GM21367 (cell line): ENCODE data around the gene DNPEP.
A peak's percentile ranks its signal among the peaks of the same experiment; 100 is the strongest.
"Not testable (repeated sequence)": the region's sequence is repeated elsewhere in the genome, so short reads cannot be mapped to it uniquely, and the experiment has no call there.

Experiments
- ATAC-seq: cut with Tn5 transposase; IDR thresholded peaks from one replicate; pipeline ENCODE4 v1.9.1; 2021; ENCODE audit not compliant: unreplicated experiment

DNPEP gene

GRCh38 chr2:219402665-219403515, 15.2 kb upstream of the DNPEP start:
- ATAC-seq: peak; percentile 83

DNA sequence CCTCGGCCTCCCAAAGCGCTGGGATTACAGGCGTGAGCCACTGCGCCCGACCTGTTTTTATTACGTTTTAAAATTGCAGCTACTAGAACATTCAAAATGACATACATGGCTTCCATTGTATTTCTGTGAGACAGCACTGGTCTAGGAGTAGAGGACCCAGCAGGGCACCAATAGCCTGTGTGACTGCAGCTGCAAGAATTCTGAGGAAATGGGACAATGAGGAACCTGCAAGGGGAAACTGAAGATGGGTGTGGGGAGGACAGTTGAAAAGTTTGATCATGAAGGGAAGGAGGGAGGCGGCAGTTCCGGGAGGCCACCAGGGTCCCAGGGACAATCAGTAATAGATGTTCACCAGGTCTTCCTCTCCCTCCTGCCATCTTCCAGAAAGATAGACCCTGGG, 13.9 kb upstream of the DNPEP start:
- ATAC-seq: no peak

DNA sequence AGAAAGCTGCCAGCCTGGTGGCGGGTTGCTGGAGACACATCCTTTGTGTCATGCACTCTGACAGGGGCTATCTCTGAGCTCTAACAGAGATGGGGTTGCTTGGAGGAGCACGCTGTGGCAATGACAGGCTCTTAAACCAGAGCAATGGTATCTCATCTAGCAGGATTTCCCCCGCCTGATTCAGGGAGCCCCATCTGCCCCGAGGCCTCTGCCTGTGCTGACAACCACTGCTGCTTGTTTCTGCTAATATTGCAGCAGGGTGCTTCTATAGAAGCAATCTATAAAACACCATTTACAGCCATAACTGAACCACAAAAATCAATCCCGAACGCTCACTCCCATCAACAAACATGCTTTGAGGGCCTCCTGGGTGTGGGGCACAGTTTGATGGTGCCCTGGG, 12.8 kb upstream of the DNPEP start:
- no peak for ATAC-seq

GRCh38 chr2:219399716-219400478, 12.2 kb upstream of the DNPEP start:
- ATAC-seq: no peak

- no peak for ATAC-seq
Measured at GRCh38 chr2:219398721-219399363, 11.1 kb upstream of the DNPEP start.

DNA sequence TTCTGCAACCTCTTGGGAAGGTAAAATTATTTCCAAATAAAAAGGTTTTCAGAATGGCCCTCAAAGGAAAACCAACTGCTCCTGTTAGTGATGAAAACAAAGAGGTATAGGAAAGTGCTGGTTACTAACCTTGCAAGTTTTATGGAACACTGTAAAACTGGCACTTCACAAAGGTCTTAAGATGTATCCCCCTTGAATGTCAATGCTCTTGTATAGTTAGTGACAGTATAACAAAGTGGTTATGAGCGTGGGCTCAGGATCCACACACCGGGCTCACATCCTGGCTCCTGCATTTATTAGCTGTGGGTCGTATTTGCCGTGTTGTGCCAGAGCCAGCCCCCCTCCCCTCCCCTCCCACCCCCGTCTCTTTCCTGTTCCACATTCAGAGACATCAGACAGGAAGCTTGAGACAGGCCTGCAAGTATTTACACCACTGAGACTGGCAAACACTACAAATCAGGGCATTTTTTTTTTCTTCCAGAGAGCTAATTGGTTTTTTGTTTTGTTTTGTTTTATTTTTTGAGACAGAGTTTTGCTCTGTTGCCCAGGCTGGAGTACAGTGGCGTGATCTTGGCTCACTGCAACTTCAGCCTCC, 9.2 kb upstream of the DNPEP start:
- no peak for ATAC-seq

GRCh38 chr2:219395609-219396008, 7.9 kb upstream of the DNPEP start:
- ATAC-seq: no peak

DNA sequence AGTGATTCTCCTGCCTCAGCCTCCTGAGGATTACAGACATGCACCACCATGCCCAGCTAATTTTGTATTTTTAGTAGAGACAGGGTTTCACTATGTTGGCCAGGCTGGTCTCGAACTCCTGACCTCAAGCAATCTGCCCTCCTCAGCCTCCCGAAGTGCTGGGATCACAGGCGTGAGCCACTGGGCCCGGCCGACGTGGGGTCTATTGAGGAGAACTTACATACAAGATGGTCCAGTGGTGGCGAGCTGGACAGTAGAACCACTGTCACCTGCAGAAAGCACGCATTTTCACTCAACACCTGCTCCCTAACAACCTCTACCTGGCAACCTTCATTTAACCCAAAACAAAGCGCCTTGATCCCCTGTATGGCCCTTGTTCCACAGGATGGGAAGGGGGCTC, 7.3 kb upstream of the DNPEP start:
- not testable (repeated sequence) for ATAC-seq

- ATAC-seq: no peak
Measured at GRCh38 chr2:219392754-219393153, 5.0 kb upstream of the DNPEP start.

GRCh38 chr2:219388907-219389156, 1.1 kb upstream of the DNPEP start:
- no peak for ATAC-seq

- ATAC-seq: peak; percentile 74
Measured at GRCh38 chr2:219388121-219388906, 602 bp upstream of the DNPEP start.

GRCh38 chr2:219386532-219387280, 1.0 kb downstream of the DNPEP start:
- no peak for ATAC-seq

GRCh38 chr2:219385958-219386520, 1.7 kb downstream of the DNPEP start:
- ATAC-seq: no peak

- ATAC-seq: no peak
Measured at GRCh38 chr2:219384859-219385258, 2.9 kb downstream of the DNPEP start.

- ATAC-seq: no peak
Measured at GRCh38 chr2:219384083-219384713, 3.5 kb downstream of the DNPEP start.

DNA sequence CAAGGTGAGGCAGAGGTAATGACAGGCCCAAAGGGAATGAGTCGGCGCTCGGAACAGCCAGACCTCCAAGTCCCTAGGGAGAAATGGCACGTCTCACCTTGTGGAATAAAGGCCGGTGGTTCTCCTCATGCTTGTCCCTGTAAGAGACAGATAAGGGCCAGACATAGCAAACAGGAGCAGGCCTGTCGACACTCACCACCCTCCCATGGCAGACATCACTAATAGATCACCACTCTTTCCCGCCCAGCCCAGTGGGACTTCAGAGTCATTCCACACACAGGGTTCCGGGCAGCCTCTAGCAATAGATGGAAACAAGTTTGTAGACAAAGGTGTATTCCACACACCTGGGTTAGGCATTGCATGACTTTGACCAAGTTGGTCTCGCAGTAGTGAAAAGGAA, 6.3 kb downstream of the DNPEP start:
- no peak for ATAC-seq

GRCh38 chr2:219380926-219381325, 6.8 kb downstream of the DNPEP start:
- no peak for ATAC-seq

GRCh38 chr2:219378163-219378851, 9.4 kb downstream of the DNPEP start:
- no peak for ATAC-seq

DNA sequence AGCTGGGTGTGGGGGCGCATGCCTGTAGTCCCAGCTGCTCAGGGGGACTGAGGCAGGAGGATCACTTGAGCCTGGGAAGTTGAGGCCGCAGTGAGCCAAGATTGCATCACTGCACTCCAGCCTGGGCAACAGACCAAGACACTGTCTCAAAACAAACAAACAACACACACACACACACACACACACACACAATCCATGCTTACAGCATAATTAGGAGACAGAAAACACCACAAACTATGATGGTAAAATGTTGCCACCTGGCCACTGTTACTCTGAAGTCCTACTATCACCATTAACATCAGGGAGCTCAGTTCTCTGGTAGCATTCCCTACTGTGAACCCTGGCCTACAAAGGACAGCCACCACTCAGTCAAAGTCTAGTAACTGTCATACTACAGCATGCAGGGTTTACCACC, 18.3 kb downstream of the DNPEP start:
- ATAC-seq: no peak
